Effector memory CD8-positive, alpha-beta T cell (primary cell): ENCODE results near the gene ARMC9.
A peak's percentile ranks its signal among the peaks of the same experiment; 100 is the strongest.

Experiments used
- ATAC-seq: fragments of 150-1000 bp; cut with Tn5 transposase; replicated peaks from 2 replicates; pipeline ENCODE4 v1.10.0; 2021; ENCODE audit warnings: mild to moderate bottlenecking, moderate library complexity
- DNase-seq, 3 experiments: peaks; one replicate each; pipeline ENCODE4 v3.0.0; 2021
- H3K27ac Mint-ChIP-seq, 2 donors: one replicate each; pipeline ENCODE4 v1.8.0; 2022; ENCODE audit warnings: mild to moderate bottlenecking in 2 of 2, mixed read lengths in 2 of 2, moderate library complexity in 2 of 2
- H3K27me3 Mint-ChIP-seq, 2 donors: one replicate each; pipeline ENCODE4 v1.8.0; 2022; ENCODE audit warnings: mixed read lengths in 2 of 2
- H3K36me3 Mint-ChIP-seq: one replicate; pipeline ENCODE4 v1.8.0; 2022; ENCODE audit warnings: mild to moderate bottlenecking, moderate library complexity, mixed read lengths; ENCODE audit not compliant: insufficient read depth
- H3K4me1 Mint-ChIP-seq, 2 donors: one replicate each; pipeline ENCODE4 v1.8.0; 2022; ENCODE audit warnings: low read depth in 2 of 2, mixed read lengths in 2 of 2
- H3K4me3 Mint-ChIP-seq, 2 donors: one replicate each; pipeline ENCODE4 v1.8.0; 2022; ENCODE audit warnings: mild to moderate bottlenecking in 2 of 2, mixed read lengths in 2 of 2, moderate library complexity in 2 of 2
- H3K9me3 Mint-ChIP-seq, 2 donors: one replicate each; pipeline ENCODE4 v1.8.0; 2022; ENCODE audit warnings: mixed read lengths in 2 of 2

Gene ARMC9

GRCh38 chr2:231317579-231317978, 119.1 kb downstream of the ARMC9 start:
- no peaks in the 10 kb centered on the region for H3K4me1 Mint-ChIP-seq
- no peak for DNase-seq
- H3K27ac Mint-ChIP-seq = no peak overlapping the region
- H3K9me3 Mint-ChIP-seq = peaks cover 7 to 15% of the 10 kb centered on the region in 2 donors
- no peaks in the 10 kb centered on the region for H3K36me3 Mint-ChIP-seq
- peaks cover 30 to 57% of the 10 kb centered on the region in 2 donors for H3K27me3 Mint-ChIP-seq
- ATAC-seq = no peak
- no peak overlapping the region for H3K4me3 Mint-ChIP-seq

GRCh38 chr2:231318436-231318835, 120.0 kb downstream of the ARMC9 start:
- Mint-ChIP-seq H3K27me3 (peaks cover 34 to 66% of the 10 kb centered on the region in 2 donors), H3K9me3 (peaks cover 7 to 15% of the 10 kb centered on the region in 2 donors), H3K4me3 (no peak overlapping the region), H3K27ac (no peak overlapping the region), H3K36me3 (no peaks in the 10 kb centered on the region), H3K4me1 (no peaks in the 10 kb centered on the region)
- no peak for ATAC-seq
- DNase-seq = no peak

GRCh38 chr2:231318954-231319353, 120.5 kb downstream of the ARMC9 start:
- Mint-ChIP-seq H3K4me3 (no peak overlapping the region), H3K27me3 (peaks cover 34 to 70% of the 10 kb centered on the region in 2 donors), H3K9me3 (peaks cover 7 to 15% of the 10 kb centered on the region in 2 donors), H3K36me3 (no peaks in the 10 kb centered on the region), H3K4me1 (no peaks in the 10 kb centered on the region), H3K27ac (no peak overlapping the region)
- no peak for ATAC-seq
- no peak for DNase-seq

GRCh38 chr2:231319867-231320266, 121.4 kb downstream of the ARMC9 start:
- no peaks in the 10 kb centered on the region for H3K4me1 Mint-ChIP-seq

GRCh38 chr2:231321021-231321420, 122.6 kb downstream of the ARMC9 start:
- Mint-ChIP-seq H3K9me3 (peaks cover 7 to 15% of the 10 kb centered on the region in 2 donors), H3K27ac (no peak overlapping the region), H3K27me3 (peaks cover 34 to 70% of the 10 kb centered on the region in 2 donors), H3K36me3 (no peaks in the 10 kb centered on the region), H3K4me3 (no peak overlapping the region), H3K4me1 (no peaks in the 10 kb centered on the region)
- ATAC-seq (no peak), DNase-seq (no peak)

More at GRCh38 chr2:231319867-231320266, 121.4 kb downstream of the ARMC9 start:
- peaks cover 7 to 15% of the 10 kb centered on the region in 2 donors for H3K9me3 Mint-ChIP-seq
- ATAC-seq = no peak
- H3K36me3 Mint-ChIP-seq = no peaks in the 10 kb centered on the region
- H3K4me3 Mint-ChIP-seq = no peak overlapping the region
- peaks cover 34 to 70% of the 10 kb centered on the region in 2 donors for H3K27me3 Mint-ChIP-seq
- no peak overlapping the region for H3K27ac Mint-ChIP-seq
- DNase-seq = no peak

GRCh38 chr2:231321556-231322334, 123.3 kb downstream of the ARMC9 start:
- ATAC-seq = peak; percentile 29
- H3K27me3 Mint-ChIP-seq = peaks cover 34 to 70% of the 10 kb centered on the region in 2 donors

GRCh38 chr2:231323316-231323715, 124.9 kb downstream of the ARMC9 start:
- H3K4me1 Mint-ChIP-seq = no peaks in the 10 kb centered on the region
- peaks cover 2 to 3% of the 10 kb centered on the region in 2 donors for H3K9me3 Mint-ChIP-seq
- H3K27me3 Mint-ChIP-seq = peaks cover 27 to 55% of the 10 kb centered on the region in 2 donors
- ATAC-seq (no peak), DNase-seq (no peak)
- H3K36me3 Mint-ChIP-seq = no peaks in the 10 kb centered on the region
- no peak overlapping the region for H3K27ac Mint-ChIP-seq
- no peak overlapping the region for H3K4me3 Mint-ChIP-seq

More at GRCh38 chr2:231321556-231322334, 123.3 kb downstream of the ARMC9 start:
- Mint-ChIP-seq H3K4me3 (no peak overlapping the region), H3K36me3 (no peaks in the 10 kb centered on the region), H3K9me3 (peaks cover 7 to 15% of the 10 kb centered on the region in 2 donors), H3K27ac (peak overlapping the region in 1 of 2 donors; percentile 15), H3K4me1 (no peaks in the 10 kb centered on the region)
- DNase-seq = no peak

- H3K36me3 Mint-ChIP-seq = peaks cover 3% of the 10 kb centered on the region
- no peaks in the 10 kb centered on the region for H3K9me3 Mint-ChIP-seq
- H3K4me1 Mint-ChIP-seq = no peaks in the 10 kb centered on the region
- no peak overlapping the region for H3K4me3 Mint-ChIP-seq
- H3K27ac Mint-ChIP-seq = no peak overlapping the region
- peaks cover 20 to 30% of the 10 kb centered on the region in 2 donors for H3K27me3 Mint-ChIP-seq
- DNase-seq (no peak), ATAC-seq (no peak)
These were observed 127.4 kb downstream of the ARMC9 start for GRCh38 chr2:231325826-231326225.

- Mint-ChIP-seq H3K4me3 (no peak overlapping the region), H3K9me3 (no peaks in the 10 kb centered on the region), H3K27ac (no peak overlapping the region), H3K27me3 (peaks cover 14 to 24% of the 10 kb centered on the region in 2 donors), H3K36me3 (peaks cover 3% of the 10 kb centered on the region), H3K4me1 (no peaks in the 10 kb centered on the region)
- no peak for DNase-seq
- no peak for ATAC-seq
These were observed 128.0 kb downstream of the ARMC9 start for GRCh38 chr2:231326404-231326803.

- H3K9me3 Mint-ChIP-seq = no peaks in the 10 kb centered on the region
- peaks cover 3% of the 10 kb centered on the region for H3K36me3 Mint-ChIP-seq
- H3K27me3 Mint-ChIP-seq = peaks cover 0 to 8% of the 10 kb centered on the region in 2 donors
- no peak overlapping the region for H3K4me3 Mint-ChIP-seq
- H3K27ac Mint-ChIP-seq = no peak overlapping the region
- no peak for ATAC-seq
- no peak for DNase-seq
- H3K4me1 Mint-ChIP-seq = no peaks in the 10 kb centered on the region
These were observed 131.9 kb downstream of the ARMC9 start for GRCh38 chr2:231330311-231330710.

GRCh38 chr2:231331533-231331932, 133.1 kb downstream of the ARMC9 start:
- peaks cover 3% of the 10 kb centered on the region for H3K36me3 Mint-ChIP-seq
- H3K4me3 Mint-ChIP-seq = no peak overlapping the region
- no peak overlapping the region for H3K27ac Mint-ChIP-seq
- peaks cover 0 to 8% of the 10 kb centered on the region in 2 donors for H3K27me3 Mint-ChIP-seq
- ATAC-seq (no peak), DNase-seq (no peak)
- no peaks in the 10 kb centered on the region for H3K4me1 Mint-ChIP-seq
- H3K9me3 Mint-ChIP-seq = no peaks in the 10 kb centered on the region

- DNase-seq (no peak), ATAC-seq (no peak)
- Mint-ChIP-seq H3K27ac (peak overlapping the region in 1 of 2 donors; percentile 59), H3K9me3 (no peaks in the 10 kb centered on the region), H3K4me1 (no peaks in the 10 kb centered on the region), H3K4me3 (no peak overlapping the region), H3K27me3 (peaks cover 0 to 8% of the 10 kb centered on the region in 2 donors), H3K36me3 (peaks cover 3% of the 10 kb centered on the region)
These were observed 134.0 kb downstream of the ARMC9 start for GRCh38 chr2:231332388-231332787.

- H3K27me3 Mint-ChIP-seq = peaks cover 0 to 8% of the 10 kb centered on the region in 2 donors
- no peak overlapping the region for H3K4me3 Mint-ChIP-seq
- DNase-seq (no peak), ATAC-seq (no peak)
- H3K4me1 Mint-ChIP-seq = no peaks in the 10 kb centered on the region
- peak overlapping the region in 1 of 2 donors; percentile 59 for H3K27ac Mint-ChIP-seq
- no peaks in the 10 kb centered on the region for H3K9me3 Mint-ChIP-seq
- H3K36me3 Mint-ChIP-seq = peaks cover 3% of the 10 kb centered on the region
These were observed 134.6 kb downstream of the ARMC9 start for GRCh38 chr2:231332872-231333500.
